ENCODE measurements around the gene KIF9.

GRCh38 chr3:47247131-47248064 lies 35.2 kb downstream of the KIF9 start:
- TF ChIP-seq CTCF (IDR thresholded peaks at IDR 0.05 in 8 of 11, conservative IDR thresholded peaks at IDR 0.05 in 3 of 11) (no peak), POLR2A (IDR thresholded peaks at IDR 0.05) (no peak), POLR2AphosphoS5 (IDR thresholded peaks at IDR 0.05) (no peak)
